ENCODE data around the gene NR2E1. TPM values are rescaled to one million over a fixed set of nuclear protein-coding genes. Genes with fewer than 3 reads are reported as not detected.

NR2E1 gene
- total and polyA plus RNA-seq, 2 of the 13 experiments (the other 11 are each of a cell fraction or from before 2014, with no cell fraction given), result not detected

- Histone ChIP-seq H3K4me2 (ENCODE audit: low read depth, low read length) (no peak overlapping the region), H3K27me3 (ENCODE audit: control insufficient read depth in 1 of 2, insufficient read depth in 2 of 2, low read length in 2 of 2) (peaks cover 5 to 89% of the 10 kb centered on the region in 2 experiments), H3K9me3 (ENCODE audit: low read length) (no peaks in the 10 kb centered on the region), H3K9ac (ENCODE audit: insufficient read depth, low read depth, low read length) (no peak overlapping the region), H3K4me3 (replicated peaks in 1 of 3; ENCODE audit: insufficient read depth in 1 of 3, low read depth in 2 of 3, low read length in 3 of 3) (no peak overlapping the region), H3K27ac (ENCODE audit: extremely low read length, insufficient read depth, low read length) (no peak overlapping the region), H3K36me3 (replicated peaks in 1 of 2; ENCODE audit: control insufficient read depth in 1 of 2, insufficient read depth in 2 of 2, low read length in 2 of 2) (no peaks in the 10 kb centered on the region), H4K20me1 (ENCODE audit: insufficient read depth, low read length) (no peaks in the 10 kb centered on the region), H3K4me1 (ENCODE audit: insufficient read depth, low read length) (peaks cover 24% of the 10 kb centered on the region), H2AFZ (ENCODE audit: low read length) (no peak overlapping the region), H3K79me2 (ENCODE audit: insufficient read depth, low read length) (no peaks in the 10 kb centered on the region)
- ChIA-PET CTCF (ENCODE audit: low intra/inter-chr PET ratio, low total read pairs) (no interaction called here), POLR2A (no interaction called here)
- TF ChIP-seq, protein P1, sequence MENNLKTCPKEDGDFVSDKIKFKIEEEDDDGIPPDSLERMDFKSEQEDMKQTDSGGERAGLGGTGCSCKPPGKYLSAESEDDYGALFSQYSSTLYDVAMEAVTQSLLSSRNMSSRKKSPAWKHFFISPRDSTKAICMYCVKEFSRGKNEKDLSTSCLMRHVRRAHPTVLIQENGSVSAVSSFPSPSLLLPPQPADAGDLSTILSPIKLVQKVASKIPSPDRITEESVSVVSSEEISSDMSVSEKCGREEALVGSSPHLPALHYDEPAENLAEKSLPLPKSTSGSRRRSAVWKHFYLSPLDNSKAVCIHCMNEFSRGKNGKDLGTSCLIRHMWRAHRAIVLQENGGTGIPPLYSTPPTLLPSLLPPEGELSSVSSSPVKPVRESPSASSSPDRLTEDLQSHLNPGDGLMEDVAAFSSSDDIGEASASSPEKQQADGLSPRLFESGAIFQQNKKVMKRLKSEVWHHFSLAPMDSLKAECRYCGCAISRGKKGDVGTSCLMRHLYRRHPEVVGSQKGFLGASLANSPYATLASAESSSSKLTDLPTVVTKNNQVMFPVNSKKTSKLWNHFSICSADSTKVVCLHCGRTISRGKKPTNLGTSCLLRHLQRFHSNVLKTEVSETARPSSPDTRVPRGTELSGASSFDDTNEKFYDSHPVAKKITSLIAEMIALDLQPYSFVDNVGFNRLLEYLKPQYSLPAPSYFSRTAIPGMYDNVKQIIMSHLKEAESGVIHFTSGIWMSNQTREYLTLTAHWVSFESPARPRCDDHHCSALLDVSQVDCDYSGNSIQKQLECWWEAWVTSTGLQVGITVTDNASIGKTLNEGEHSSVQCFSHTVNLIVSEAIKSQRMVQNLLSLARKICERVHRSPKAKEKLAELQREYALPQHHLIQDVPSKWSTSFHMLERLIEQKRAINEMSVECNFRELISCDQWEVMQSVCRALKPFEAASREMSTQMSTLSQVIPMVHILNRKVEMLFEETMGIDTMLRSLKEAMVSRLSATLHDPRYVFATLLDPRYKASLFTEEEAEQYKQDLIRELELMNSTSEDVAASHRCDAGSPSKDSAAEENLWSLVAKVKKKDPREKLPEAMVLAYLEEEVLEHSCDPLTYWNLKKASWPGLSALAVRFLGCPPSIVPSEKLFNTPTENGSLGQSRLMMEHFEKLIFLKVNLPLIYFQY (CRISPR knock-in tag; IDR thresholded peaks at IDR 0.05; ENCODE audit: borderline replicate concordance), result no peak
- TF ChIP-seq RAD21 (CRISPR knock-in tag; IDR thresholded peaks at IDR 0.05) (no peak), ZNF441 (CRISPR knock-in tag; IDR thresholded peaks at IDR 0.05; ENCODE audit: borderline replicate concordance) (no peak), ZNF614 (CRISPR knock-in tag; IDR thresholded peaks at IDR 0.05; ENCODE audit: borderline replicate concordance) (no peak), ZNF841 (CRISPR knock-in tag; IDR thresholded peaks at IDR 0.05; ENCODE audit: borderline replicate concordance) (no peak), ZNF567 (CRISPR knock-in tag; IDR thresholded peaks at IDR 0.05; ENCODE audit: borderline replicate concordance) (no peak), ZNF598 (CRISPR knock-in tag; IDR thresholded peaks at IDR 0.05; ENCODE audit: borderline replicate concordance) (no peak), CENPT (CRISPR knock-in tag; IDR thresholded peaks at IDR 0.05; ENCODE audit: low read depth) (no peak), PCBP2 (optimal IDR thresholded peaks at IDR 0.05; ENCODE audit: low read depth, low read length, poor library complexity, severe bottlenecking) (no peak), CBX1 (IDR thresholded peaks at IDR 0.05; ENCODE audit: low read depth) (no peak), ZFP36L2 (CRISPR knock-in tag; IDR thresholded peaks at IDR 0.05) (no peak), PAX8 (CRISPR knock-in tag; IDR thresholded peaks at IDR 0.05; ENCODE audit: borderline replicate concordance) (no peak), GPN1 (CRISPR knock-in tag; IDR thresholded peaks at IDR 0.05; ENCODE audit: borderline replicate concordance) (no peak), ZNF577 (CRISPR knock-in tag; IDR thresholded peaks at IDR 0.05; ENCODE audit: borderline replicate concordance, low read depth) (no peak), MTF1 (CRISPR knock-in tag; IDR thresholded peaks at IDR 0.05) (no peak), JDP2 (CRISPR knock-in tag; IDR thresholded peaks at IDR 0.05; ENCODE audit: borderline replicate concordance) (no peak), BATF2 (CRISPR knock-in tag; IDR thresholded peaks at IDR 0.05) (no peak)
- TF ChIP-seq, protein P2, sequence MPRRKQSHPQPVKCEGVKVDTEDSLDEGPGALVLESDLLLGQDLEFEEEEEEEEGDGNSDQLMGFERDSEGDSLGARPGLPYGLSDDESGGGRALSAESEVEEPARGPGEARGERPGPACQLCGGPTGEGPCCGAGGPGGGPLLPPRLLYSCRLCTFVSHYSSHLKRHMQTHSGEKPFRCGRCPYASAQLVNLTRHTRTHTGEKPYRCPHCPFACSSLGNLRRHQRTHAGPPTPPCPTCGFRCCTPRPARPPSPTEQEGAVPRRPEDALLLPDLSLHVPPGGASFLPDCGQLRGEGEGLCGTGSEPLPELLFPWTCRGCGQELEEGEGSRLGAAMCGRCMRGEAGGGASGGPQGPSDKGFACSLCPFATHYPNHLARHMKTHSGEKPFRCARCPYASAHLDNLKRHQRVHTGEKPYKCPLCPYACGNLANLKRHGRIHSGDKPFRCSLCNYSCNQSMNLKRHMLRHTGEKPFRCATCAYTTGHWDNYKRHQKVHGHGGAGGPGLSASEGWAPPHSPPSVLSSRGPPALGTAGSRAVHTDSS (CRISPR knock-in tag; conservative IDR thresholded peaks at IDR 0.05), result no peak
- in situ Hi-C loops (cut with HindIII; ENCODE audit: extremely low pct_ligation_motif_present, low pct_unique_long_range_greater_than_20kb) (no loop called here), intact Hi-C loops (cut with micrococcal nuclease; ENCODE audit: unreplicated experiment) (no loop called here)
- DNase-seq (ENCODE audit: low spot score) (no peak), FAIRE-seq (no peak), ATAC-seq (no peak)
- WGBS (ENCODE audit: low lambda C conversion rate), result 81% methylated on average over 8 of the region's 24 CpGs
- BruUV-seq (replicated peaks), result no TSS peak
Observed at GRCh38 chr6:108119769-108120141, 46.1 kb upstream of the NR2E1 start.
